LNCaP clone FGC (cell line): ENCODE measurements around the gene JAGN1.
"Not testable (repeated sequence)": the region's sequence is repeated elsewhere in the genome, so short reads cannot be mapped to it uniquely, and the experiment has no call there.

ENCODE experiments used
- DNase-seq: peaks from one replicate; pipeline ENCODE4 v3.0.0-alpha.2; 2011; ENCODE audit warnings: low read depth
- H3K4me3 ChIP-seq: 2 replicates; pipeline ENCODE4 v1.5.1; 2011; ENCODE audit warnings: mild to moderate bottlenecking, low read depth, low read length, control low read depth
- TF ChIP-seq, protein P1 (sequence below): IDR thresholded peaks from 2 replicates; pipeline ENCODE4 v1.5.1; 2012; ENCODE audit warnings: mild to moderate bottlenecking; ENCODE audit not compliant: control insufficient read depth, insufficient read depth; ENCODE audit errors: extremely low read depth

Gene JAGN1

DNA sequence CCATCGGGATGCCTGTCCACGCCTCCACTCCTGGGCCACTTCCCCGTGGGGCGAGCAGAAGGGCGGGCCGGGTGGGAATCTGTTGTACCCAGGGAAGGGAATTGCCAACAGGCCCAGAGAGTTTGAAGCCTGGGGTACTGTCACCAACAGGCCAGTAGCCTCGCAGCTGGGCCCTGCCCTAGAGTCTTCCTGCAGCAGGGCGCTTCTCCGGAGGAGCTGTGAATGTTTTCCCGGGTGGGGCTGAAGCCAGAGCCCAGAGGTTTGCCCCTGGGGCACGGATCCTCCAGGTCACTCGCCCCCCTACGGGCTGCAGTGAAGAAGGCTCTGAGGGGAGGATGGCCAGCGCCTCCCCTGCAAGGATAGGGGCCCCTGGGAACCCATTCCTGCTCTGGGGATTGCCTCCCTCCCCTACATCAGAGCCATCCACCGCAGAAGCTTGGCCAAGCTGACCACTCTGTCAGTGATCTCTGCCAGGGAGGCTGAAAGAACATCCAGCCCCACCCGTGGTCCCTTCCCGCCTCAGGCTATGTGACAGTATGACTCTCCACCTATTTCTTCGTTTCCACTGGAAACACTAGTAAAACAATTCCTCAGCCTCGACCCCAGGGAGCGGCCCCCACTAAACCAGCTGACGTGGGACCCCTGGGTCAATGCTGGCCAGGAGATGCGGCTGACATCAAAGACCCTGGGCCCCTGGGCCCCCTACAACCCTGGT, 27.2 kb upstream of the JAGN1 start:
- no peak for DNase-seq
- TF ChIP-seq, protein P1, sequence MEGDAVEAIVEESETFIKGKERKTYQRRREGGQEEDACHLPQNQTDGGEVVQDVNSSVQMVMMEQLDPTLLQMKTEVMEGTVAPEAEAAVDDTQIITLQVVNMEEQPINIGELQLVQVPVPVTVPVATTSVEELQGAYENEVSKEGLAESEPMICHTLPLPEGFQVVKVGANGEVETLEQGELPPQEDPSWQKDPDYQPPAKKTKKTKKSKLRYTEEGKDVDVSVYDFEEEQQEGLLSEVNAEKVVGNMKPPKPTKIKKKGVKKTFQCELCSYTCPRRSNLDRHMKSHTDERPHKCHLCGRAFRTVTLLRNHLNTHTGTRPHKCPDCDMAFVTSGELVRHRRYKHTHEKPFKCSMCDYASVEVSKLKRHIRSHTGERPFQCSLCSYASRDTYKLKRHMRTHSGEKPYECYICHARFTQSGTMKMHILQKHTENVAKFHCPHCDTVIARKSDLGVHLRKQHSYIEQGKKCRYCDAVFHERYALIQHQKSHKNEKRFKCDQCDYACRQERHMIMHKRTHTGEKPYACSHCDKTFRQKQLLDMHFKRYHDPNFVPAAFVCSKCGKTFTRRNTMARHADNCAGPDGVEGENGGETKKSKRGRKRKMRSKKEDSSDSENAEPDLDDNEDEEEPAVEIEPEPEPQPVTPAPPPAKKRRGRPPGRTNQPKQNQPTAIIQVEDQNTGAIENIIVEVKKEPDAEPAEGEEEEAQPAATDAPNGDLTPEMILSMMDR: no peak
- H3K4me3 ChIP-seq: no peak overlapping the region

DNA sequence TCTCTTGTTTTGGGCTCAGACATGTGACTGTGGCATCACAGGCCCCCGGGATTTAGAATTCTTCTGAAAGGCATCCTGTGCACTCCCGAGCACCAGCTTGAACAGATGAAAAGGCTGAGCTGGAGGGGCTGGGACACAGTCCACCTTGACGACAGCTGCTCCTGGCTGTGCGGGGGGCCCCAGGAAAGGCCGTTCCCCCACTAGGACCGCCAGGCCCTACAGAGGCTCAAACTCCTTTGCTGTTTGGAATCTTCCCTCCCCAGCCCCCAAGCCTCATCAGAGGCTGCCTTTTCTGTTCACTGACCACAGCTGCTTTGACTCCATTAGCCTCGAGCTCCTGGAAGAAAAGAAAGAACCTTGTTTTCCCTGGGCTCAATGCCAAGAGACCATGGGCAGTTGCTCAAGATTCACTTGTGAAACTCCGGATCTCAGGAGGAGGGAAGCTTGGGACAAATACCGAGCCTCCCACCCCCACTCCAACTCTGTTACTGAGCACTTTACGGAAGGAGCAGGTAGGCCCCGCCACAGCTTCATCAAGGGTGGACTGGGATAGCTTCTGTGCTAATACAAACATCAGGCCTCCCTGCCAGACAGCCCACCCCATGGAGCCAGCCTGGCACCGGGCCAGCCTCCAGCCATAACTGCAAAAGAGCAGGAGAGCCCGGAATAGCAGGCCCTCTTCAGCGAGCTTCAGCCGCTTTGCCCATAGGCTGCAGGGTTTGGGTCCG, 26.0 kb upstream of the JAGN1 start:
- DNase-seq: no peak
- TF ChIP-seq, protein P1: no peak
- H3K4me3 ChIP-seq: no peak overlapping the region

DNA sequence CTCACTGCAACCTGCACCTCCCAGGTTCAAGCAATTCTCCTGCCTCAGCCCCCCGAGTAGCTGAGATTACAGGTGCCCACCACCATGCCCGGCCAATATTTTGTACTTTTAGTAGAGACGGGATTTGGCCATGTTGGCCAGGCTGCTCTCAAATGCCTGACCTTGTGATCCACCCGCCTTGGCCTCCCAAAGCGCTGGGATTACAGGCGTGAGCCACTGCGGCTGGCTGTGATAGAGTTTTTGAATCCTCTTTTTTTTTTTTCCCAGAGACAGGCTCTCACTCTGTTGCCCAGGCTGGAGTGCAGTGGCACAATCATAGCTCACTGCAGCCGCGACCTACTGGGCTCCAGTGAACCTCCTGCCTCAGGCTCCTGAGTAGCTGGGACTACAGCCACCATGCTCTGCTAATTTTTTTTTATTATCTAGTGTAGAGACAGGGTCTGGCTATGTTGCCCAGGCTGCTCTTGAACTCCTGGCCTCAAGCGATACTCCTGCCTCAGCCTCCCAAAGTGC, 25.2 kb upstream of the JAGN1 start:
- not testable (repeated sequence) for H3K4me3 ChIP-seq, DNase-seq

DNA sequence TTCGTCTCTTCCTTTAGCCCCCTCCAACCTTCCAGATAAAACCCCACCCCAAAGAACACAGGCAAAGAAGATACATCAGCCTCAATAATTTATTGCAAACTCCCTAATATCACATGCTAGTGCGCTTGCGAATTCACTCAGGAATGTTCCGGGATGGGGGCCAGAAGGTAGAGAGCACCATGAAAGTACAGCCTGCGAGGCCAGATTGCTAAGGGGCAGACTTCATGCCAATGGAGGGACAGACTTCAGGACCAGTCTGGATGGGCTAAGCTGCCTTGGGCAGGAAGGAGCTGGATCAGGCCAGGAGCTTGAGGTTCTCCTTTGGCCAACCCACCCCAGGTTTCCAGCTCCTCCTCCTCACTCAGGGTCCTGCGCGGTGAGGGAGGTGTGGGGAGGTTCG, 23.8 kb upstream of the JAGN1 start:
- TF ChIP-seq, protein P1: no peak
- H3K4me3 ChIP-seq: no peak overlapping the region
- no peak for DNase-seq

DNA sequence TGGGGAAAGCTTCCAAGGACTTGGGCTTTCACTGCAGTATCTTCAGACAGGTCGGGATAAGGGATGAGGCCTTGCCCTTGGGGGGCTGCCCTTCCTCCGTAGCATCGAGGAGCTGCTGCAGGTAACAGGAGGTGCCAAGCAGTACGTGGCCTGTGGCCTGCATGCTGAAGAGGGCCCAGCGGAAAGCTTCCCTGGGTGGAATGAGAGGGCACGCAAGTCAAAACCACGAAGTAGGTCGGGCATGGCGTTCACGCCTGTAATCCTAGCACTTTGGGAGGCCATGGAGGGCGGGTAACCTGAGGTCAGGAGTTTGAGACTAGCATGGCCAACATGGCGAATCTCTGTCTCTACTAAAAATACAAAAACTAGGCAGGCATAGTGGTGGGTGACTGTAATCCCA, 23.3 kb upstream of the JAGN1 start:
- TF ChIP-seq, protein P1: no peak
- H3K4me3 ChIP-seq: no peak overlapping the region
- no peak for DNase-seq

DNA sequence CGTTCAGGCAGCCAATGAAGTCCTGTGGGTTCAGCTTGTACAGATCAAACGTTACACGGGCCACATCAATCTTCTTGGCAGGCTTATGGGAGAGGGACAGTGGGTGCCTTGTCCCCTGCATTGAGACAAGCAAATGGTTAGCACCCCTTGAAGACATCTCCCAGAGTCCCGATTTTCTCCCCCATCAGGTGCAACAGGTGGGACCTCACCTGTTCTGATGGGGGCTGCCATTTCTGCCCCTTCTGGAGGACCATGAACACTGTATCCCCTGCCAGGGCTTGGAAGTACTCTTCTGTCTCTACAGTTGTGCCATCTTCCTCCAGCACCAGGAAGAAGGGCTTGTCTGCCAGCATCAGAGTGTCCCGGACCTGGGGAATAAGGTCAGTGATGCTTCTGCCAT, 20.5 kb upstream of the JAGN1 start:
- TF ChIP-seq, protein P1: no peak
- DNase-seq: no peak
- H3K4me3 ChIP-seq: no peak overlapping the region

DNA sequence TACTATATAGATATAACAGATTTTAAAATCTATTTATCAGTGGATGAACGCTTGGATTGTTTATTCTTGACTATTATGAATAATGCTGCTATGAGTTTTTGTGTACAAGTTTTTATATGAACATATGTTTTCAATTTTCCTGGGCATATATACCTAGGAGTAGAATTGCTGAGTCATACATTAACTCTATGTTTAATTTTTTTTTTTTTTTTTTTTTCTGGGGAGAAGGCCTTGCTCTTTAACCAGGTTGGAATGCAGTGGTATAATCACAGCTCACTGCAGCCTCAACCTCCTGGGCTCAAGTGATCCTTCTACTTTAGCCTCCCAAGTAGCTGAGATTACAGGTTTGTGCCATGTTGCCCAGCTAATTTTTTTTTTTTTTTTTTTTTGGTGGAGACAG, 19.4 kb upstream of the JAGN1 start:
- DNase-seq: no peak
- H3K4me3 ChIP-seq: no peak overlapping the region
- TF ChIP-seq, protein P1: no peak

DNA sequence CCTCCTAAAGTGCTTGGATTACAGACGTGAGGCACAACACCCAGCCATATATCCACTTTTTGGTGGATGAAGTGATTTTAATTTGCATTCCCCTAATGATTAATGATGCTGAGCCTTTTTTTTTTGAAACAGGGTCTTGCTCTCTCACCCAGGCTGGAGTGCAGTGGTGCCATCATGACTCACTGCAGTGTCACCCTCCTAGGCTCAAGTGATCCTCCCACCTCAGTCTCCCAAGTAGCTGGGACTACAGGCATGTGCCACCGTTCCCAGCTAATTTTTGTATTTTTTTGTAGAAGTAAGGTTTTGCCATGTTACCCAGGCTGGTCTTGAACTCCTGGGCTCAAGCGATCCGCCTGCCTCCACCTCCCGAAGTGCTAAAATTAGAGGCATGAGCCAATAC, 18.3 kb upstream of the JAGN1 start:
- DNase-seq, H3K4me3 ChIP-seq: not testable (repeated sequence)
